Keratinocyte (primary cell): Measurements from ENCODE around the gene CDON. TPM values are rescaled to one million over a fixed set of nuclear protein-coding genes. Genes with fewer than 3 reads are reported as not detected.

Experiments used
- DNase-seq: peaks from one replicate; pipeline ENCODE4 v3.0.0-alpha.2; 2011; ENCODE audit warnings: low read depth, missing footprints, low spot score
- FAIRE-seq: peaks from 2 replicates; lab custom pipeline; 2011; peaks lifted over from hg19 to GRCh38; lab: Jason Lieb, UNC
- H2AFZ ChIP-seq: 2 replicates; pipeline ENCODE4 v1.6.0; 2012; ENCODE audit warnings: low read length, control low read depth, inconsistent platforms; ENCODE audit not compliant: control insufficient read depth
- H3K27ac ChIP-seq: 2 replicates; pipeline ENCODE4 v1.5.1; 2011; ENCODE audit warnings: low read length; ENCODE audit not compliant: control insufficient read depth, insufficient read depth
- H3K27me3 ChIP-seq: 3 replicates; pipeline ENCODE4 v1.6.0; 2011; ENCODE audit warnings: low read length; ENCODE audit not compliant: control insufficient read depth, insufficient read depth; ENCODE audit errors: extremely low read depth
- H3K36me3 ChIP-seq, 2 experiments: 2 replicates in 1 of 2; 3 replicates in 1 of 2; pipeline ENCODE4 v1.5.1; 2011; ENCODE audit warnings: low read length in 2 of 2, mild to moderate bottlenecking in 1 of 2; ENCODE audit not compliant: control insufficient read depth in 2 of 2, insufficient read depth in 2 of 2; ENCODE audit errors: extremely low read depth in 1 of 2
- H3K4me1 ChIP-seq: 3 replicates; pipeline ENCODE4 v1.5.1; 2011; ENCODE audit warnings: low read length; ENCODE audit not compliant: control insufficient read depth, insufficient read depth; ENCODE audit errors: extremely low read depth
- H3K4me2 ChIP-seq: 3 replicates; pipeline ENCODE4 v1.6.0; 2011; ENCODE audit warnings: low read depth, low read length; ENCODE audit not compliant: control insufficient read depth, insufficient read depth; ENCODE audit errors: extremely low read depth
- H3K4me3 ChIP-seq, 3 experiments: fragments of 200-600 bp in 1 of 3; sonication (generic) in 1 of 3; 2 replicates in 2 of 3; 3 replicates in 1 of 3; pipeline ENCODE4 v1.5.1; 2011 to 2016; ENCODE audit warnings: low read length in 3 of 3, mild to moderate bottlenecking in 3 of 3, control low read depth in 2 of 3, inconsistent platforms in 1 of 3, low read depth in 1 of 3, mixed read lengths in 1 of 3, mixed run types in 1 of 3, moderate library complexity in 1 of 3; ENCODE audit not compliant: control insufficient read depth in 2 of 3, insufficient read depth in 2 of 3; ENCODE audit errors: extremely low read depth in 1 of 3
- H3K79me2 ChIP-seq: 2 replicates; pipeline ENCODE4 v1.6.0; 2012; ENCODE audit warnings: low read length; ENCODE audit not compliant: control insufficient read depth, insufficient read depth
- H3K9ac ChIP-seq: 3 replicates; pipeline ENCODE4 v1.6.0; 2011; ENCODE audit warnings: low read length; ENCODE audit not compliant: control insufficient read depth, insufficient read depth; ENCODE audit errors: extremely low read depth
- H3K9me1 ChIP-seq: 3 replicates; pipeline ENCODE4 v1.6.0; 2011; ENCODE audit warnings: low read length; ENCODE audit not compliant: control insufficient read depth, insufficient read depth; ENCODE audit errors: extremely low read depth
- H3K9me3 ChIP-seq: 2 replicates; pipeline ENCODE4 v1.5.1; 2012; ENCODE audit warnings: low read depth, low read length; ENCODE audit not compliant: control insufficient read depth
- H4K20me1 ChIP-seq: 3 replicates; pipeline ENCODE4 v1.6.0; 2011; ENCODE audit warnings: low read length; ENCODE audit not compliant: control insufficient read depth, insufficient read depth; ENCODE audit errors: extremely low read depth
- EZH2 ChIP-seq: IDR thresholded peaks from one replicate; pipeline ENCODE4 v1.6.1; 2012; ENCODE audit warnings: inconsistent platforms, mild to moderate bottlenecking, low read length, moderate library complexity
- dilution Hi-C: fragments of 300-500 bp; cut with MboI; formaldehyde crosslinking; loops from one replicate; pipeline ENCODE4 v1.7.0; 2020; ENCODE audit warnings: low sequenced_read_pairs; ENCODE audit not compliant: extremely low pct_ligation_motif_present
- polyA plus RNA-seq, 5 experiments: library from polyadenylated mRNA; depleted of rRNA in 3 of 5; stranded (reverse) in 3 of 5; stranded (forward) in 1 of 5; unstranded in 1 of 5; fragments of >200 nt; gene quantifications; 1 replicate in 1 of 5; 2 replicates in 3 of 5; 3 replicates in 1 of 5; pipeline versions ENCODE4 v1.2.1 to v1.2.3, GENCODE V29; 2011 to 2012; ENCODE audit warnings: missing spikeins in 2 of 5, low read depth in 1 of 5, low replicate concordance in 1 of 5
- TF ChIP-seq, protein P1 (sequence below), 3 experiments: IDR thresholded peaks in 1 of 3; conservative IDR thresholded peaks in 1 of 3; optimal IDR thresholded peaks in 1 of 3; 2 replicates in 2 of 3; 3 replicates in 1 of 3; pipeline versions ENCODE3 to v1.5.1; 2011; ENCODE audit warnings: low read length in 3 of 3, mild to moderate bottlenecking in 3 of 3, moderate library complexity in 2 of 3, control low read depth in 1 of 3, inconsistent platforms in 1 of 3; ENCODE audit not compliant: insufficient read depth in 2 of 3; ENCODE audit errors: extremely low read depth in 1 of 3

CDON gene
- polyA plus RNA-seq, 1 donor (not counting 4 experiments of a cell fraction or from before 2014, with no cell fraction given) = 1.0 TPM

DNA sequence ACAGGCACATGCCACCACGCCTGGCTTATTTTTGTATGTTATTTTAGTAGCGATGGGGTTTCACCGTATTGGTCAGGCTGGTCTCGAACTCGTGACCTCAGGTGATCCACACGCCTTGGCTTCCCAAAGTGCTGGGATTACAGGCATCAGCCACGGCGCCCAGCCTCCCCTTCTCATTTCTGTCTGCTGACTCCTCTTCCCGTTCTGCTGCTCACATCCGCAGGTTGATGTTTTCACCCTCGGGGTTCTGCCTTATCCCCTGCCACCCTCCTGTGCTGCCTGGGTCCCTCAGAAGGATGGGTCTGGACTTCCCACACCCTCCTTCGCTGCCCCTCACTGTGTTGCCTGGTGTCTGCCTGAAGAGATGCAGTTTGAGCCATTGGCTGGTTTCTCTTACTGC lies 136.0 kb downstream of the CDON start:
- TF ChIP-seq, protein P1, sequence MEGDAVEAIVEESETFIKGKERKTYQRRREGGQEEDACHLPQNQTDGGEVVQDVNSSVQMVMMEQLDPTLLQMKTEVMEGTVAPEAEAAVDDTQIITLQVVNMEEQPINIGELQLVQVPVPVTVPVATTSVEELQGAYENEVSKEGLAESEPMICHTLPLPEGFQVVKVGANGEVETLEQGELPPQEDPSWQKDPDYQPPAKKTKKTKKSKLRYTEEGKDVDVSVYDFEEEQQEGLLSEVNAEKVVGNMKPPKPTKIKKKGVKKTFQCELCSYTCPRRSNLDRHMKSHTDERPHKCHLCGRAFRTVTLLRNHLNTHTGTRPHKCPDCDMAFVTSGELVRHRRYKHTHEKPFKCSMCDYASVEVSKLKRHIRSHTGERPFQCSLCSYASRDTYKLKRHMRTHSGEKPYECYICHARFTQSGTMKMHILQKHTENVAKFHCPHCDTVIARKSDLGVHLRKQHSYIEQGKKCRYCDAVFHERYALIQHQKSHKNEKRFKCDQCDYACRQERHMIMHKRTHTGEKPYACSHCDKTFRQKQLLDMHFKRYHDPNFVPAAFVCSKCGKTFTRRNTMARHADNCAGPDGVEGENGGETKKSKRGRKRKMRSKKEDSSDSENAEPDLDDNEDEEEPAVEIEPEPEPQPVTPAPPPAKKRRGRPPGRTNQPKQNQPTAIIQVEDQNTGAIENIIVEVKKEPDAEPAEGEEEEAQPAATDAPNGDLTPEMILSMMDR (optimal IDR thresholded peaks at IDR 0.05 in 1 of 3, IDR thresholded peaks at IDR 0.05 in 1 of 3, conservative IDR thresholded peaks at IDR 0.05 in 1 of 3; ENCODE audit: extremely low read depth in 1 of 3, insufficient read depth in 2 of 3, low read length in 3 of 3) = no peak
- no peak for TF ChIP-seq EZH2
- Histone ChIP-seq H4K20me1 (no peaks in the 10 kb centered on the region), H3K27ac (no peak overlapping the region), H3K9me1 (no peaks in the 10 kb centered on the region), H2AFZ (no peak overlapping the region), H3K79me2 (no peaks in the 10 kb centered on the region), H3K9ac (no peak overlapping the region), H3K9me3 (no peaks in the 10 kb centered on the region), H3K4me3 (no peak overlapping the region), H3K4me1 (no peaks in the 10 kb centered on the region), H3K27me3 (peaks cover 15% of the 10 kb centered on the region), H3K4me2 (no peak overlapping the region), H3K36me3 (no peaks in the 10 kb centered on the region)
- DNase-seq (no peak), FAIRE-seq (no peak)
- dilution Hi-C loops = loop anchor here (25.0 kb wide), 1 partner anchor 286 kb away; the partner anchor contains the start of genes FAM118B and RPUSD4

DNA sequence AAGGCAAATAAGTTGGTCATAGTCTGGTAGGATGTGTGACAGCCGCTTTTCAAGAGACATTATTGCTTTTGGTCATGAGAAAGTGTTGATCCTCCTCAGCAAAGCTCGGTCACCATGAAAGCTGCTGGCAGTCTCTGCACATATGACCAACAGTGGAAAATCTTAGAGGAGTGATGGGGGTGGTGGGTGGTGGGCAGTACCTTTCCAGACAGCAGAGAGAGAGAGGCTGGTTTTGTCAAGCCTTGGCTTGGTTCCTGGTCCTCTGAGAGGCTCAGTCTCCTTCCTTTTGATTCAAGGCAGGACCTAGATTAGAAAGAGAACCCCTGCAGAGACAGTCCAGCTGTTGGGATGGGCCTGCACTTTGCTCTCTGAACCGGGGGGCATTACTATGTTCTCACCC lies 136.9 kb downstream of the CDON start:
- H2AFZ ChIP-seq = no peak overlapping the region

More for the DNA sequence above, 136.9 kb downstream of the CDON start:
- Histone ChIP-seq H3K4me3 (no peak overlapping the region), H3K9ac (no peak overlapping the region), H3K79me2 (no peaks in the 10 kb centered on the region), H3K27ac (no peak overlapping the region), H4K20me1 (no peaks in the 10 kb centered on the region), H3K27me3 (peaks cover 8% of the 10 kb centered on the region), H3K9me1 (no peaks in the 10 kb centered on the region), H3K36me3 (no peaks in the 10 kb centered on the region), H3K4me1 (no peaks in the 10 kb centered on the region), H3K9me3 (no peaks in the 10 kb centered on the region), H3K4me2 (no peak overlapping the region)
- DNase-seq = no peak
- FAIRE-seq = no peak
- dilution Hi-C loops = loop anchor here (25.0 kb wide), 1 partner anchor 286 kb away; the partner anchor contains the start of genes FAM118B and RPUSD4
- TF ChIP-seq, protein P1 (optimal IDR thresholded peaks at IDR 0.05 in 1 of 3, IDR thresholded peaks at IDR 0.05 in 1 of 3, conservative IDR thresholded peaks at IDR 0.05 in 1 of 3; ENCODE audit: extremely low read depth in 1 of 3, insufficient read depth in 2 of 3, low read length in 3 of 3) = no peak
- TF ChIP-seq EZH2 = no peak
